ENCODE measurements around the gene ZDHHC5. TPM values are rescaled to one million over a fixed set of nuclear protein-coding genes. Genes with fewer than 3 reads are reported as not detected.

The ZDHHC5 gene
- total RNA-seq, 1 experiment from 2014 or later: 65.2 TPM

GRCh38 chr11:57674251-57674650 lies 6.3 kb downstream of the ZDHHC5 start:
- H3K14ac ChIP-seq (ENCODE audit: insufficient read depth, low read length): no peak overlapping the region
- TF ChIP-seq, protein P1, sequence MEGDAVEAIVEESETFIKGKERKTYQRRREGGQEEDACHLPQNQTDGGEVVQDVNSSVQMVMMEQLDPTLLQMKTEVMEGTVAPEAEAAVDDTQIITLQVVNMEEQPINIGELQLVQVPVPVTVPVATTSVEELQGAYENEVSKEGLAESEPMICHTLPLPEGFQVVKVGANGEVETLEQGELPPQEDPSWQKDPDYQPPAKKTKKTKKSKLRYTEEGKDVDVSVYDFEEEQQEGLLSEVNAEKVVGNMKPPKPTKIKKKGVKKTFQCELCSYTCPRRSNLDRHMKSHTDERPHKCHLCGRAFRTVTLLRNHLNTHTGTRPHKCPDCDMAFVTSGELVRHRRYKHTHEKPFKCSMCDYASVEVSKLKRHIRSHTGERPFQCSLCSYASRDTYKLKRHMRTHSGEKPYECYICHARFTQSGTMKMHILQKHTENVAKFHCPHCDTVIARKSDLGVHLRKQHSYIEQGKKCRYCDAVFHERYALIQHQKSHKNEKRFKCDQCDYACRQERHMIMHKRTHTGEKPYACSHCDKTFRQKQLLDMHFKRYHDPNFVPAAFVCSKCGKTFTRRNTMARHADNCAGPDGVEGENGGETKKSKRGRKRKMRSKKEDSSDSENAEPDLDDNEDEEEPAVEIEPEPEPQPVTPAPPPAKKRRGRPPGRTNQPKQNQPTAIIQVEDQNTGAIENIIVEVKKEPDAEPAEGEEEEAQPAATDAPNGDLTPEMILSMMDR (conservative IDR thresholded peaks at IDR 0.05): no peak
- no peak overlapping the region for H2AK5ac ChIP-seq (ENCODE audit: insufficient read length, low read length)
- no peak overlapping the region for H3K56ac ChIP-seq (ENCODE audit: insufficient read length, low read depth, low read length)
- no peak overlapping the region for H2BK12ac ChIP-seq (ENCODE audit: insufficient read length, low read depth, low read length)
- H3K18ac ChIP-seq (ENCODE audit: insufficient read length, low read depth, low read length): no peak overlapping the region
- no peak overlapping the region for H4K91ac ChIP-seq (ENCODE audit: insufficient read length, low read depth, low read length)
- H3K4me1 ChIP-seq (ENCODE audit: insufficient read depth, low read length): no peaks in the 10 kb centered on the region; the same call in 1 of the 2 replicates
- no peaks in the 10 kb centered on the region for H3K23me2 ChIP-seq (ENCODE audit: insufficient read length, low read depth, low read length, poor library complexity, severe bottlenecking)
- H2BK20ac ChIP-seq (ENCODE audit: low read depth, low read length, poor library complexity, severe bottlenecking): no peak overlapping the region
- H3K27ac Mint-ChIP-seq: peak overlapping the region in 1 of 3 experiments; percentile 32; a peak in 3 of 7 replicates
- peaks cover 8% of the 10 kb centered on the region; the same call in 1 of the 2 replicates for H3K79me2 ChIP-seq (ENCODE audit: insufficient read depth, low read length)
- no peak overlapping the region for H4K5ac ChIP-seq (ENCODE audit: insufficient read length, low read depth, low read length)
- H2AFZ ChIP-seq (ENCODE audit: low read length): no peak overlapping the region
- no peak overlapping the region for H4K8ac ChIP-seq (replicated peaks; ENCODE audit: insufficient read length, low read depth, low read length)
- no peak overlapping the region for H3K4me2 ChIP-seq (ENCODE audit: insufficient read depth, insufficient read length, low read length)
- H3K27me3 ChIP-seq (ENCODE audit: insufficient read depth, low read length): no peaks in the 10 kb centered on the region
- H2BK5ac ChIP-seq (ENCODE audit: insufficient read length, low read length): no peak overlapping the region
- no peaks in the 10 kb centered on the region for H4K20me1 ChIP-seq (ENCODE audit: control insufficient read depth, insufficient read depth, insufficient read length)
- H3K4me1 Mint-ChIP-seq: peaks cover 34 to 44% of the 10 kb centered on the region in 2 experiments
- no peaks in the 10 kb centered on the region; a peak in 2 of 5 replicates for H3K9me3 Mint-ChIP-seq
- DNase-seq: no peak
- H3K4me3 Mint-ChIP-seq: no peak overlapping the region
- H3T11ph ChIP-seq (ENCODE audit: low read length): no peak overlapping the region
- H3K36me3 Mint-ChIP-seq (ENCODE audit: insufficient read depth in 1 of 3, low read depth in 3 of 3): peaks cover 25 to 63% (median 44%) of the 10 kb centered on the region in 3 experiments
- no peak overlapping the region for H2BK15ac ChIP-seq (ENCODE audit: low read depth, low read length)
- no peaks in the 10 kb centered on the region for H3K9me3 ChIP-seq (ENCODE audit: control insufficient read depth, low read depth, low read length)
- H3K27ac ChIP-seq (ENCODE audit: insufficient read length, low read depth, low read length): no peak overlapping the region
- H3K23ac ChIP-seq (ENCODE audit: insufficient read length, low read depth, low read length): no peak overlapping the region
- no peak overlapping the region for H3K4ac ChIP-seq (ENCODE audit: low read depth, low read length)
- H3K9ac ChIP-seq (ENCODE audit: extremely low read depth, insufficient read length, low read length): peak overlapping the region; percentile 13
- H2BK120ac ChIP-seq (ENCODE audit: low read depth, low read length, poor library complexity, severe bottlenecking): no peak overlapping the region
- H3K79me1 ChIP-seq (ENCODE audit: insufficient read depth, low read depth, low read length, poor library complexity, severe bottlenecking): peaks cover 7% of the 10 kb centered on the region
- no peaks in the 10 kb centered on the region for H3K27me3 Mint-ChIP-seq (ENCODE audit: low read depth)

All from H9 (cell line).